ENCODE data around the gene CT45A3.
"Not testable (repeated sequence)": the region's sequence is repeated elsewhere in the genome, so short reads cannot be mapped to it uniquely, and the experiment has no call there.

Gene CT45A3

GRCh38 chrX:135768091-135768490, at the start of gene CT45A3:
Gene CT45A3, minus strand, starts transcription at chrX:135768191. Its CDS starts 3,747 bp downstream, at chrX:135764444.
- DNase-seq = not testable (repeated sequence)

- DNase-seq = not testable (repeated sequence)
These were observed 34.7 kb upstream of the CT45A3 start, which contains the start of gene CT45A6 for GRCh38 chrX:135802687-135803086. Gene CT45A6, minus strand, starts transcription at chrX:135802787. Its CDS starts 3,794 bp downstream, at chrX:135798993.

GRCh38 chrX:135785403-135785802, 17.4 kb upstream of the CT45A3 start, which contains the start of gene CT45A5:
Gene CT45A5, minus strand, starts transcription at chrX:135785503. Its CDS starts 3,774 bp downstream, at chrX:135781729.
- DNase-seq = not testable (repeated sequence)

GRCh38 chrX:135744739-135745138, 23.3 kb downstream of the CT45A3 start:
- DNase-seq = not testable (repeated sequence)

- no peak for DNase-seq
These were observed 26.7 kb downstream of the CT45A3 start for GRCh38 chrX:135741192-135741715.

GRCh38 chrX:135740681-135741149, 27.3 kb downstream of the CT45A3 start:
- DNase-seq = no peak

- DNase-seq = no peak
These were observed 30.5 kb downstream of the CT45A3 start for GRCh38 chrX:135737366-135738071.

- not testable (repeated sequence) for DNase-seq
These were observed 33.3 kb downstream of the CT45A3 start for GRCh38 chrX:135734666-135735065.

GRCh38 chrX:135713795-135714194, 54.2 kb downstream of the CT45A3 start:
- no peak for DNase-seq

GRCh38 chrX:135713183-135713689, 54.8 kb downstream of the CT45A3 start, which contains the start of gene CT45A1:
Gene CT45A1, plus strand, starts transcription at chrX:135713639. Its CDS starts 5,302 bp downstream, at chrX:135718941.
- DNase-seq = not testable (repeated sequence)
